DOHH2 (cell line): ENCODE measurements around the gene USP2.

Experiments used
- H3F3A ChIP-seq: fragments of 200-600 bp; sonication (generic), shearing (Covaris generic); 2 replicates; pipeline ENCODE4 v1.6.0; 2016; ENCODE audit warnings: antibody characterized with exemption, mild to moderate bottlenecking; ENCODE audit not compliant: control insufficient read depth, insufficient read depth
- H3K27ac ChIP-seq: fragments of 200-600 bp; sonication (generic); 2 replicates; pipeline ENCODE4 v1.5.1; 2014; ENCODE audit warnings: low read depth, mild to moderate bottlenecking, low read length, moderate library complexity
- H3K27me3 ChIP-seq: fragments of 200-600 bp; sonication (generic); 2 replicates; pipeline ENCODE4 v1.6.1; 2014; ENCODE audit warnings: mild to moderate bottlenecking, low read length, mixed read lengths; ENCODE audit not compliant: control insufficient read depth
- H3K36me3 ChIP-seq: fragments of 200-600 bp; sonication (generic); 2 replicates; pipeline ENCODE4 v1.6.1; 2014; ENCODE audit warnings: mild to moderate bottlenecking, low read length, moderate library complexity, mixed read lengths; ENCODE audit not compliant: control insufficient read depth
- H3K4me1 ChIP-seq: fragments of 200-600 bp; sonication (generic); 2 replicates; pipeline ENCODE4 v1.6.1; 2014; ENCODE audit warnings: mild to moderate bottlenecking, low read length, mixed read lengths; ENCODE audit not compliant: control insufficient read depth
- H3K4me2 ChIP-seq: fragments of 200-600 bp; sonication (generic); 2 replicates; pipeline ENCODE4 v1.6.0; 2014; ENCODE audit warnings: mild to moderate bottlenecking, low read length, moderate library complexity
- H3K4me3 ChIP-seq: fragments of 200-600 bp; sonication (generic); 2 replicates; pipeline ENCODE4 v1.5.1; 2014; ENCODE audit warnings: mild to moderate bottlenecking, low read length, mixed read lengths
- H3K79me2 ChIP-seq: fragments of 200-600 bp; sonication (generic); 2 replicates; pipeline ENCODE4 v1.6.1; 2014; ENCODE audit warnings: mild to moderate bottlenecking, low read length, mixed read lengths; ENCODE audit not compliant: control insufficient read depth
- H3K9me2 ChIP-seq: fragments of 200-600 bp; sonication (generic); replicated peaks from 2 replicates; pipeline ENCODE4 v1.6.1; 2014; ENCODE audit warnings: mild to moderate bottlenecking, low read length, mixed read lengths; ENCODE audit not compliant: control insufficient read depth
- H3K9me3 ChIP-seq: fragments of 200-600 bp; sonication (generic); 2 replicates; pipeline ENCODE4 v1.6.1; 2014; ENCODE audit warnings: antibody characterized with exemption, low read length, mixed read lengths; ENCODE audit not compliant: control insufficient read depth, insufficient read depth
- H4K20me1 ChIP-seq: fragments of 200-600 bp; sonication (generic); 2 replicates; pipeline ENCODE4 v1.6.0; 2014; ENCODE audit warnings: low read depth, mild to moderate bottlenecking, antibody characterized with exemption, low read length, moderate library complexity; ENCODE audit not compliant: control insufficient read depth, insufficient read depth
- CTCF ChIP-seq: fragments of 200-600 bp; sonication (generic); IDR thresholded peaks from one replicate; pipeline ENCODE4 v1.5.1; 2014; ENCODE audit warnings: antibody characterized with exemption, mild to moderate bottlenecking, low read depth, low read length; ENCODE audit not compliant: poor library complexity, severe bottlenecking
- EZH2phosphoT487 ChIP-seq: fragments of 200-600 bp; sonication (generic); IDR thresholded peaks from 2 replicates; pipeline ENCODE4 v1.6.1; 2017; ENCODE audit warnings: borderline replicate concordance, mild to moderate bottlenecking, antibody characterized with exemption, low read length, moderate library complexity, mixed read lengths

USP2 gene

GRCh38 chr11:119415517-119415916 lies 34.0 kb upstream of the USP2 start:
- TF ChIP-seq CTCF (no peak), EZH2phosphoT487 (no peak)
- no peaks in the 10 kb centered on the region for H3K27me3 ChIP-seq
- H3F3A ChIP-seq, result no peaks in the 10 kb centered on the region
- no peaks in the 10 kb centered on the region for H3K36me3 ChIP-seq
- H3K4me2 ChIP-seq, result no peak overlapping the region
- H3K27ac ChIP-seq, result no peak overlapping the region
- peaks cover 10% of the 10 kb centered on the region for H3K4me1 ChIP-seq
- no peaks in the 10 kb centered on the region for H4K20me1 ChIP-seq
- H3K4me3 ChIP-seq, result no peak overlapping the region
- no peaks in the 10 kb centered on the region for H3K9me3 ChIP-seq
- H3K9me2 ChIP-seq, result no peaks in the 10 kb centered on the region
- H3K79me2 ChIP-seq, result no peaks in the 10 kb centered on the region

GRCh38 chr11:119414734-119415133 lies 33.2 kb upstream of the USP2 start:
- Histone ChIP-seq H3K27me3 (no peaks in the 10 kb centered on the region), H3K9me3 (no peaks in the 10 kb centered on the region), H3K9me2 (no peaks in the 10 kb centered on the region), H3K4me3 (no peak overlapping the region), H4K20me1 (no peaks in the 10 kb centered on the region), H3K79me2 (no peaks in the 10 kb centered on the region), H3K27ac (no peak overlapping the region), H3K4me1 (peaks cover 10% of the 10 kb centered on the region), H3F3A (no peaks in the 10 kb centered on the region), H3K4me2 (no peak overlapping the region), H3K36me3 (no peaks in the 10 kb centered on the region)
- TF ChIP-seq EZH2phosphoT487 (no peak), CTCF (no peak)

- Histone ChIP-seq H3K79me2 (no peaks in the 10 kb centered on the region), H3K4me1 (peaks cover 10% of the 10 kb centered on the region), H3K36me3 (no peaks in the 10 kb centered on the region), H3F3A (no peaks in the 10 kb centered on the region), H4K20me1 (no peaks in the 10 kb centered on the region), H3K9me2 (no peaks in the 10 kb centered on the region), H3K27ac (no peak overlapping the region), H3K27me3 (no peaks in the 10 kb centered on the region), H3K4me3 (no peak overlapping the region), H3K4me2 (no peak overlapping the region), H3K9me3 (no peaks in the 10 kb centered on the region)
- TF ChIP-seq EZH2phosphoT487 (no peak), CTCF (no peak)
These were observed 32.8 kb upstream of the USP2 start for GRCh38 chr11:119414321-119414720.

- Histone ChIP-seq H3K9me2 (no peaks in the 10 kb centered on the region), H3F3A (no peaks in the 10 kb centered on the region; the same call in 1 of the 2 replicates), H3K9me3 (no peaks in the 10 kb centered on the region), H3K27ac (no peak overlapping the region), H3K27me3 (no peaks in the 10 kb centered on the region), H3K4me2 (no peak overlapping the region), H3K36me3 (no peaks in the 10 kb centered on the region), H3K4me3 (no peak overlapping the region), H3K4me1 (peaks cover 13% of the 10 kb centered on the region), H3K79me2 (no peaks in the 10 kb centered on the region), H4K20me1 (no peaks in the 10 kb centered on the region)
- TF ChIP-seq CTCF, result no peak
- TF ChIP-seq EZH2phosphoT487, result no peak
These were observed 30.6 kb upstream of the USP2 start for GRCh38 chr11:119412072-119412471.
